T-cell (primary cell): ENCODE data around the gene DYNAP. TPM values are rescaled to one million over a fixed set of nuclear protein-coding genes. Genes with fewer than 3 reads are reported as not detected.

Experiments
- ATAC-seq, 4 experiments: fragments of 200-7000 bp in 3 of 4; fragments of 150-1000 bp in 1 of 4; cut with Tn5 transposase; replicated peaks in 1 of 4; 1 replicate in 3 of 4; 2 replicates in 1 of 4; pipeline ENCODE4 v1.10.0; 2021; ENCODE audit warnings: moderate library complexity in 3 of 4, mild to moderate bottlenecking in 2 of 4, moderate number of reproducible peaks in 1 of 4
- CTCF ChIA-PET, 2 donors: fragments of 300-600 bp; sonication (Branson Sonifier 250); formaldehyde crosslinking; loops; one replicate each; lab custom pipeline; 2022; ENCODE audit warnings: antibody characterized with exemption in 2 of 2; lab: Charles Lee
- POLR2A ChIA-PET, 2 donors: fragments of 300-600 bp; sonication (Branson Sonifier 250); formaldehyde crosslinking; loops; one replicate each; lab custom pipeline; 2022; ENCODE audit warnings: antibody characterized with exemption in 2 of 2; lab: Charles Lee
- DNase-seq, 35 experiments: peaks; one replicate each; pipeline versions ENCODE4 v3.0.0 to v3.0.0-alpha.2; 2013 to 2023
- H3K27ac ChIP-seq: one replicate; pipeline ENCODE4 v1.5.1; 2013; ENCODE audit warnings: low read length
- H3K27me3 ChIP-seq, 2 experiments: replicated peaks in 1 of 2; 1 replicate in 1 of 2; 2 replicates in 1 of 2; pipeline versions ENCODE4 v1.6.1 to v1.7.0; 2013; ENCODE audit warnings: low read length in 1 of 2, mixed read lengths in 1 of 2; ENCODE audit not compliant: control insufficient read depth in 2 of 2, insufficient read depth in 2 of 2; ENCODE audit errors: extremely low read depth in 1 of 2
- H3K36me3 ChIP-seq, 2 donors: 1 replicate in 1 of 2; 2 replicates in 1 of 2; pipeline versions ENCODE4 v1.6.1 to v1.7.0; 2013; ENCODE audit warnings: low read length in 1 of 2; ENCODE audit not compliant: control insufficient read depth in 2 of 2, insufficient read depth in 1 of 2; ENCODE audit errors: extremely low read depth in 1 of 2
- H3K4me1 ChIP-seq, 2 experiments: 1 replicate in 1 of 2; 2 replicates in 1 of 2; pipeline versions ENCODE4 v1.6.1 to v1.7.0; 2013; ENCODE audit warnings: low read length in 2 of 2, mixed read lengths in 1 of 2; ENCODE audit not compliant: insufficient read depth in 2 of 2, control insufficient read depth in 1 of 2; ENCODE audit errors: extremely low read depth in 1 of 2
- H3K4me3 ChIP-seq, 2 donors: 1 replicate in 1 of 2; 2 replicates in 1 of 2; pipeline versions ENCODE4 v1.5.1 to v1.7.0; 2013; ENCODE audit warnings: mild to moderate bottlenecking in 2 of 2, low read length in 1 of 2, moderate library complexity in 1 of 2; ENCODE audit not compliant: control insufficient read depth in 1 of 2; ENCODE audit errors: extremely low read depth in 1 of 2
- H3K9me3 ChIP-seq: 2 replicates; pipeline ENCODE4 v1.7.0; 2013
- H3K27ac Mint-ChIP-seq, 2 donors: one replicate each; pipeline ENCODE4 v1.8.0; 2020 to 2021; ENCODE audit warnings: mild to moderate bottlenecking in 2 of 2, mixed read lengths in 2 of 2
- H3K27me3 Mint-ChIP-seq, 2 donors: one replicate each; pipeline ENCODE4 v1.8.0; 2021 to 2022; ENCODE audit warnings: mixed read lengths in 2 of 2
- H3K36me3 Mint-ChIP-seq: one replicate; pipeline ENCODE4 v1.8.0; 2021; ENCODE audit warnings: mixed read lengths
- H3K4me1 Mint-ChIP-seq, 3 donors: one replicate each; pipeline ENCODE4 v1.8.0; 2020 to 2022; ENCODE audit warnings: mixed read lengths in 3 of 3, mild to moderate bottlenecking in 1 of 3
- H3K4me3 Mint-ChIP-seq, 3 donors: one replicate each; pipeline ENCODE4 v1.8.0; 2020 to 2022; ENCODE audit warnings: mild to moderate bottlenecking in 3 of 3, mixed read lengths in 3 of 3, moderate library complexity in 3 of 3
- H3K9me3 Mint-ChIP-seq, 3 donors: one replicate each; pipeline ENCODE4 v1.8.0; 2020 to 2022; ENCODE audit warnings: mixed read lengths in 3 of 3
- WGBS: methylation state at CpG from one replicate; pipeline ENCODE4 v1.1.5; 2013; ENCODE audit warnings: missing lambda C conversion rate; ENCODE audit not compliant: insufficient coverage; 5-methylcytosine and 5-hydroxymethylcytosine counted together
- total RNA-seq, 35 experiments: library from RNA in 6 of 35; stranded (reverse) in 6 of 35; fragments of 120-200 nt in 1 of 35; gene quantifications; one replicate each; pipeline versions ENCODE4 v1.2.1 to v1.2.4 and lab custom pipeline; 2013 to 2026

Gene DYNAP
- total RNA-seq, 5 donors from 2014 or later (not counting 1 experiment from before 2014, with no cell fraction given), result not detected

- Mint-ChIP-seq H3K36me3 (no peaks in the 10 kb centered on the region), H3K27me3 (peaks cover 4 to 9% of the 10 kb centered on the region in 2 donors), H3K4me3 (no peak overlapping the region), H3K27ac (no peak overlapping the region), H3K9me3 (peaks cover 0 to 12% (median 4%) of the 10 kb centered on the region in 3 donors), H3K4me1 (no peaks in the 10 kb centered on the region)
- ChIA-PET CTCF (no interaction called here), POLR2A (no interaction called here)
- H3K27me3 ChIP-seq, result no peaks in the 10 kb centered on the region
- H3K4me1 ChIP-seq, result no peaks in the 10 kb centered on the region
- no peaks in the 10 kb centered on the region for H3K36me3 ChIP-seq
- no peak overlapping the region for H3K4me3 ChIP-seq
- DNase-seq, result no peak
- no peak for ATAC-seq
- no peaks in the 10 kb centered on the region for H3K9me3 ChIP-seq
- no peak overlapping the region for H3K27ac ChIP-seq
These were observed 31.0 kb downstream of the DYNAP start for GRCh38 chr18:54622084-54622483.

GRCh38 chr18:54626779-54627178, 35.7 kb downstream of the DYNAP start:
- H3K9me3 ChIP-seq, result no peaks in the 10 kb centered on the region
- H3K27ac ChIP-seq, result no peak overlapping the region
- no peaks in the 10 kb centered on the region for H3K4me1 ChIP-seq
- no CpG with 5 or more reads among the region's 1 CpG for WGBS
- H3K4me1 Mint-ChIP-seq, result no peaks in the 10 kb centered on the region
- H3K9me3 Mint-ChIP-seq, result peaks cover 0 to 18% (median 6%) of the 10 kb centered on the region in 3 donors
- CTCF ChIA-PET, result no interaction called here
- no peak overlapping the region for H3K4me3 ChIP-seq
- no peaks in the 10 kb centered on the region for H3K36me3 ChIP-seq
- POLR2A ChIA-PET, result no interaction called here
- no peaks in the 10 kb centered on the region for H3K27me3 Mint-ChIP-seq
- DNase-seq (no peak), ATAC-seq (no peak)
- H3K27me3 ChIP-seq, result no peaks in the 10 kb centered on the region
- no peak overlapping the region for H3K27ac Mint-ChIP-seq
- H3K36me3 Mint-ChIP-seq, result no peaks in the 10 kb centered on the region
- no peak overlapping the region for H3K4me3 Mint-ChIP-seq

DNA sequence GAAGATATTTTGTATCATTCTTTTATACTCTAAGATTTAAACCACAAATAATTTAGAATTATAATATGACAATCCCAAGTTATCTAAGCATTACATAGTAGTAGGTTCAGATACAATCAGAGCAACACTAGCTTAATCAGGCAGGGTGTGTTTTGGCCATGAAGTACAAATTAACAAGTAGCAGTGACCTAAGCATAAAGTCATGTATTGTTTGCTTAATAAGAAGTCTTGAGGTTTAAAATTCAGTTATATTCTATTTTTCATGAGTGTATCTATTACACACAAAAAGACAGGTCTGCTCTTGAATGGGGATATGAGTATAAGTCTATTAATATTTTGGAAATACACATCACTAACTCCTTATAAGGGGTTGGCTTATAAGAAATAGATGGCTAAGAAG, 39.9 kb downstream of the DYNAP start:
- ChIA-PET POLR2A (no interaction called here), CTCF (no interaction called here)
- Histone ChIP-seq H3K9me3 (no peaks in the 10 kb centered on the region), H3K27ac (no peak overlapping the region), H3K27me3 (no peaks in the 10 kb centered on the region), H3K36me3 (no peaks in the 10 kb centered on the region), H3K4me1 (no peaks in the 10 kb centered on the region), H3K4me3 (no peak overlapping the region)
- DNase-seq (no peak), ATAC-seq (no peak)
- Mint-ChIP-seq H3K4me1 (no peaks in the 10 kb centered on the region), H3K36me3 (no peaks in the 10 kb centered on the region), H3K9me3 (peaks cover 0 to 8% (median 2%) of the 10 kb centered on the region in 3 donors), H3K27me3 (peaks cover 0 to 3% of the 10 kb centered on the region in 2 donors), H3K4me3 (no peak overlapping the region), H3K27ac (no peak overlapping the region)

- ATAC-seq (no peak), DNase-seq (no peak)
- CTCF ChIA-PET, result no interaction called here
- Mint-ChIP-seq H3K27ac (no peak overlapping the region), H3K36me3 (no peaks in the 10 kb centered on the region), H3K27me3 (peaks cover 5 to 12% of the 10 kb centered on the region in 2 donors), H3K4me1 (no peaks in the 10 kb centered on the region), H3K4me3 (no peak overlapping the region), H3K9me3 (no peaks in the 10 kb centered on the region)
- no peaks in the 10 kb centered on the region for H3K9me3 ChIP-seq
- H3K27me3 ChIP-seq, result no peaks in the 10 kb centered on the region
- no peak overlapping the region for H3K4me3 ChIP-seq
- no peak overlapping the region for H3K27ac ChIP-seq
- POLR2A ChIA-PET, result no interaction called here
- no peaks in the 10 kb centered on the region for H3K36me3 ChIP-seq
- H3K4me1 ChIP-seq, result no peaks in the 10 kb centered on the region
- WGBS, result 79% methylated on average over 2 of the region's 4 CpGs
These were observed 45.2 kb downstream of the DYNAP start for GRCh38 chr18:54636217-54636616.

GRCh38 chr18:54641734-54642133, 50.7 kb downstream of the DYNAP start:
- Mint-ChIP-seq H3K36me3 (no peaks in the 10 kb centered on the region), H3K27me3 (peaks cover 11 to 25% of the 10 kb centered on the region in 2 donors), H3K9me3 (no peaks in the 10 kb centered on the region), H3K27ac (no peak overlapping the region), H3K4me3 (no peak overlapping the region), H3K4me1 (no peaks in the 10 kb centered on the region)
- no peak for DNase-seq
- no CpG with 5 or more reads among the region's 1 CpG for WGBS
- CTCF ChIA-PET, result no interaction called here
- no peak overlapping the region for H3K27ac ChIP-seq
- peaks cover 0 to 3% of the 10 kb centered on the region in 2 experiments for H3K27me3 ChIP-seq
- POLR2A ChIA-PET, result no interaction called here
- no peaks in the 10 kb centered on the region for H3K4me1 ChIP-seq
- no peak overlapping the region for H3K4me3 ChIP-seq
- no peaks in the 10 kb centered on the region for H3K9me3 ChIP-seq
- ATAC-seq, result no peak
- no peaks in the 10 kb centered on the region for H3K36me3 ChIP-seq

DNA sequence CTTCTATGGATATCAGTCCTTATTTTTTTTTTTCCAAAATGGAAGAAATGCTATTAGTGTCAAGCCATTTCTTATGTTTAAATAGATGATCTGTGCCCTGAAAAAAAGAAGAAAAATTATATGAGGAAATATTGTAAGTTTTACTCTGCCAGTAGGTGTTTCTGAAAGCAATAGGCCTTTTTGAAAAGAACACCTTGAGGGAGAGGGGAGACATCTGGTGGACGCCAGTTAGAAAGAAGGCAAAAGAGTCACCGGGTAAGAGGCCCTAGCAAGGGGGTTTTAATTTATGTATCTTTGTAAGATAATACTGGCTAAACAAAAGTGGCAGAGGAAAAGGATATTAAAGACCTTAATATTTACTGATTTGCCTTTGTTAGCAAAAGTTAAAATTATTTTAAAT, 56.1 kb downstream of the DYNAP start:
- H3K27me3 ChIP-seq, result peaks cover 0 to 3% of the 10 kb centered on the region in 2 experiments
- Mint-ChIP-seq H3K27ac (no peak overlapping the region), H3K36me3 (no peaks in the 10 kb centered on the region), H3K9me3 (no peaks in the 10 kb centered on the region), H3K4me1 (no peaks in the 10 kb centered on the region), H3K27me3 (peaks cover 6 to 23% of the 10 kb centered on the region in 2 donors), H3K4me3 (no peak overlapping the region)
- DNase-seq (no peak), ATAC-seq (no peak)
- H3K36me3 ChIP-seq, result no peaks in the 10 kb centered on the region
- H3K4me1 ChIP-seq, result no peaks in the 10 kb centered on the region
- WGBS, result 17% methylated on average over 1 of the region's 2 CpGs
- H3K4me3 ChIP-seq, result no peak overlapping the region
- POLR2A ChIA-PET, result no interaction called here
- H3K27ac ChIP-seq, result no peak overlapping the region
- H3K9me3 ChIP-seq, result no peaks in the 10 kb centered on the region
- CTCF ChIA-PET, result no interaction called here
